Eye (tissue), 1 donor: ENCODE measurements around the gene HDAC4.

Experiments
- DNase-seq: peaks from one replicate; pipeline ENCODE4 v3.0.0-alpha.2; 2015

Gene HDAC4

GRCh38 chr2:239146011-239146641 is 254.7 kb downstream of the HDAC4 start:
- no peak for DNase-seq

GRCh38 chr2:239145601-239146000 is 255.2 kb downstream of the HDAC4 start:
- DNase-seq = no peak

DNA sequence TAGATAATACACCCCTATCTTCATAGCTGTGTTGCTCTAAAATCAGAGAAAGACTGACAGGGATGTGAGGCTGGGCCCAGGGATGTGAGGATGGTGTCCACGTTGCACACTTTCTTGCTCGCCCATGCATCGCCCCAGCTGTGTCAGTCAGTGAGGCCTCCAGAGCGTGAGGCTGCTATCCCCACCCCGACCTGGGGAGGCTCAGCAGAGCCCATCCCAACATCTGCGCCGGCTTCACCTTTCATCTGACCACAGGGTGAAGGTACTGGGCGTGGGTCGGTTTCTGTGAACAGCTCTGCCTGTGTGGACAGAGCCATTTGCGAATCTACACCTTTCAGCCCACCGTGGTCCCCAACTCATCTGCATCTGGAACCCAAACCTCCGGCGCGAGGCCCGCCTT is 255.7 kb downstream of the HDAC4 start:
- no peak for DNase-seq

GRCh38 chr2:239144713-239144999 is 256.2 kb downstream of the HDAC4 start:
- DNase-seq = no peak

DNA sequence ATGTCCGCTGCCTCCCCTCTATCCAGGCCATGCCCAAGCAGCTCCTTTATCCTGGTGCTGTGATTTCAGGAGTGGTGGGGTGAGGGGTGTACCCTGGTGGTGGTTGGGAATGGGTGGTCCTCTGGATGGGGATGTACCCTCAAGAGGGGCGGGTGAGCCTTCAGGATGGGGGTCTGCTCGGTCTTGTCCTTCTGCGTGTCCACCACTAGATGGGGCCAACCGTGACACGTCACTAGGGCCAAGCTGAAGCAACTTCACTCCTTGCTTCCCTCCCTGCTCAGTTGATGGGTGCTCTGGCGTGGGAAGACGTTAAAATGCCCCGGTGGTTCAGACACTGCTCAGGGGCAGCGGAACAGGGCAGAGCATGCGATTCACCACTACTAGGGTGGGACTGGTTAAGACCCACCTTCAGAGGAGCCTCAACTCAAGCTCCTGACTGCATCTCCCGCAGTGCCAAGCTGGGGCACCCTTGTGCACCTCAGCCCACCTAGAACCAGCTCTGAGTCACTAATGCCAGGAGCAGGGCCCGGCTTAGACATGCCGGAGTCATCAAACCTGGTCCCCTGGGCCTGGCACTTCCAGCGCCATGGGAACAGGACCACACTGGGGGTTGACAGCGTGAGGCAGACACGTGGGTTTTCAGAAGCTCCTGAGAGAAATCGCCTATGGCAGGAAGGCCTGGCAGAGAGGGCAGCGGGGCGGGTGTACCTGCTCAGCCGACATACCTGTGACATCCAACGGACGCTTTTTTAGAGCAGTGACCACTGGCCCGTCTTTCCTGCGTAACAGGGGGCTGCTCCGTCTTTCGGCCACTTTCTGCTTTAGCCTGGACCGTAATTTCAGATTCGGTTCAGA is 256.7 kb downstream of the HDAC4 start:
- DNase-seq = peak; percentile 77

GRCh38 chr2:239142806-239143205 is 258.0 kb downstream of the HDAC4 start:
- no peak for DNase-seq

GRCh38 chr2:239142296-239142695 is 258.5 kb downstream of the HDAC4 start:
- DNase-seq = no peak

DNA sequence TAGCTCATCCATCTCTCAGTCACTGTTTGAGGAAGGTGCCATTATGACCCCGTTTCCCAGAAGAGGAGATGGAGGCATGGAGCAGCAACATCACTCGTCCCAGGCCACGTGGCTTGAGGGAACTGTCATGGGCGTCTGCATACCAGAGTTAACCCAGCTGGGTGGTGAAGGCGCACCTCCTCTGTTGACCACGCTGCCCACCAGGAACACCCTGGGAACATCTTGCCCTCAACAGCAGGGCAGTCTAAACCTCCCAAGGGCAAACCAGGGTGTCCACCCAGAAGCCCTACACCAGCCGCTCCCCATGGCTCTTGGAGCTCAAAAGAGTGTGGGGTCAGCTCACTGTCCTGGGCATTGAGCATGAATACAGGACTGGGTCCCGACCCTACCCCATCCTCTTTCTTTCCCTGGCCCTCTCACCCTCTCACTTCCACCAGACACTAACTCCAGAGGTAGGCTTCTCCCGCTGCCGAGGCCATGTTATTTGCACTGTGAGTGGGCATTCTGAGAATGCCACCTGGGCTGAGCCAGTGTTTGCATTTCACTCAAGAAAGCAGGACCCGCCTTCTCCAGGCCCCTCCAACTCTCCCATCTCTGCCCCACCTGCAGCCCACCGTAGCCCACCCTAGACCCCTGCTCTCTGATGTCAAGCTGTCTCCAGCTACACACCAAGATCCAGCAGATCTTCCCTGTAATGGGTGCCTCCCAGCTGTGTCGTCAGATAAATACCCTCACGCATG is 259.6 kb downstream of the HDAC4 start:
- no peak for DNase-seq

DNA sequence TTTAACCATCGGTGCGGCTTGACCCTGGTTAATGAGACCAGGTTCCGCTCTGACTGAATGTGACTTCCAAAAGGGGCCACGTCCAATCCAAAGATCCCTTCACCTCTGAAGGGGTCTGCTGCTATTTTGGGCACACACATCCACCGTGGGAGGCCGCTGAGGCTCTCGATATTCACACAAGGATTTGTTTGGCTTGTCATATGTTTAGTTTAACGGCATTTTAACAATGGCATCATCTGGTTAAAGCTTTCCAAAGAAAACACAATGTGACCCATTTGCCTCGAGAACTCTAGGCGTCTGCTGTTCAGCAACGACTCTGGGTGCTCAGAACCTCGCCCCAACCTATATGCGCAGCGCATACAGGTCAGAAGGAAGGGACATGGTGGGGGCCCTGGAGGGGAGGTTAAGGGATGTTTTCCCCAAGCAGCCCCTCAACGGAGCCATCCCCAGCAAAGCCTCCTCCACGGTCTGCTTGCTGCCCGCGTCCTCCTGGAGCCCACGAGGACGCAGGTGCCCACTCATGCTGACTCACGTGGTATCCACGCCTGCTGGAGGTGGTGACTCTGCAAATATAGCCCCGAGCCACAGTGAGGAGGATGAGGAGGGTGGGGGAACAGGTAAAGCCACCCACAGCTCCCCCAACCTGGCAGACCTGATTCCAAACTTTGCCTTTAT is 260.3 kb downstream of the HDAC4 start:
- DNase-seq = no peak

- no peak for DNase-seq
These were observed 261.3 kb downstream of the HDAC4 start for GRCh38 chr2:239139566-239139965.

DNA sequence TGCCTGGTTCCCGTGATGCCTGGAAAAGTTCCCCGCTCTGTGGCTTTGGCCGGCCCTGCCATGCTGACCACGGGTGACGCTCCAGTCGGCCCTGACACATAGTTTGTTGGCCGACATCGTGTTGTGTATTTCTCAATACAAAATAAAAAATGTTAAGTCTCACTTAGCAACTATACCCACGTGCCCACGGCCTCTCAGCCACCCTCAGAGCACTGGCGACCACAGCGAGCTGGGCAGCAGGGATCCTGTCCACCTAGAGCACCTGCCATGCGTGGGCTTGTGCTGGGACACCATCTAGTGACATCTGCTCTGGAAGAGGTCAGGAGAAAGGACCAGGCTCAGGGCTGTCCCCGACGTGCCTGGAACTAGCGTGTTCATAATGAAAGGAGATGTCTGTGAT is 261.7 kb downstream of the HDAC4 start:
- DNase-seq = no peak

DNA sequence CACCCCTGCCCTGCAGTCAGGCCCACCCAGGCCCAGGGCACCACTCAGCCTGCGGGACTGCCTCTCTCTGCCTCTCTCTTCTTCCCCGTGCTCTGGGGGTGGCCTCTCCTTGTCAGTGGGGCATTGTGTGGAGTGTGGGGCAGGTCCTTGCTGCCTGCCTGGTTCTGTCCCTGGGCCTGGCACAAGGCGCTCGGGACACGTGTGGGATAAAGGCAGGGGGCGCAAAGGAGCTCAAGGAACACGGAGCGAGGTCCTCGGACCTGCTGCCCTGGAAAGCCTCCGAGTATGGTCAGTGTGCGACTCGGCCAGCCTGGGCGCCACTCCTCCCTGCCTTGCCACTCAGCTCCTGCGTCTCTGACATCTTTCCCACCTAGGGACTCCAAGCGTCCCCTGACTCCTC is 262.2 kb downstream of the HDAC4 start:
- no peak for DNase-seq

- no peak for DNase-seq
These were observed 262.9 kb downstream of the HDAC4 start for GRCh38 chr2:239137898-239138283.

DNA sequence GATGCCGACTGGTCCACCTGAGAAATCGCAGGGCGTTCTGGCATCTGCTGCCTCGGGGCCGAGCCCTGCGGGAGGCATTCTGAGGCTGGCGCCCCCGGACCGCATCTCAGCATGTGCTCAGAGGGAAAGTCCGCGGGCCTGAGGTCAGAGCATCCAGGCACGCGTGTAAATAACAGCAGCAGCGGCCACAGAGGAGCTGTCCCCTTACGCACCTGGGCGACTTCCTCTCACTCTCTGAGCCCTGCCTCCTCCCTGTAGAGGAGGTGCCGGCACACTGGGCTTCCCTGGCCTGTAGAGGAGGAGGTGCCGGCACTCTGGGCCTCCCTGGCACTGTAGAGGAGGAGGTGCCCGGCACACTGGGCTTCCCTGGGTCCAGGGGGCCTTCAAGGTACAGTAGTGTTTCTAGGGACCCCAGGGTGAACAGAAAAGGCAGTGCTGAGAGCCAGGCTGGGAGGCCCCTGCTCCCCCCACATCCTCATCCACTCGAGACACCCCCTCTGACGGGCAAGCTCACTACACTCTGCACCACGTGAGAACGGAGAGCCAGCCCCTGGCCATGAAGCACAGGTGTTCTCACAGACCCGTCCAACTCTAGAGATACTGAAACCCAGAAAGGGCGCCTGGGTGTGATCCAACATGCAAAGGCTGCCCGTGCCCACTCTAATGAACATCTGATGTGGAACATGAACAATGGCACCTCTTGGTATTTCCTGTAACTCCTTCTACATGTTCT is 263.5 kb downstream of the HDAC4 start:
- no peak for DNase-seq

GRCh38 chr2:239136762-239137161 is 264.1 kb downstream of the HDAC4 start:
- no peak for DNase-seq

DNA sequence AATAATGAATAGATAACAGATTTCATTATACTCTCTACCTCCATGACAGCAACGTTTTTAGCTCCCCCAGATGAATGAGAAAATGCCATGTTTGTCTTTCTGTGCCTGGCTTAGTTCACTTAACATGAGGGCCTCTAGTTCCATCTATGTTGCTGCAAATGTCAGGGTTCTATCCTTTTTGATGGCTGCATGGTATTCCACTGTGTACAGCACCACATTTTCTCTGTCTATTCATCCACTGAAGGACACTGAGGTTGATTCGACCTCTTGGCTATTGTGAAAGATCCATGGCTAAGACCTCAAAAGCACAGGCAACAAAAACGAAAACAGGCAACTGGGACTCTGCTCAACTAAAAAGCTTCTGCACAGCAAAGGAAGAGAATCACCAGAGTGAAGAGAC is 264.6 kb downstream of the HDAC4 start:
- DNase-seq = no peak

GRCh38 chr2:239135531-239135930 is 265.3 kb downstream of the HDAC4 start:
- DNase-seq = no peak

DNA sequence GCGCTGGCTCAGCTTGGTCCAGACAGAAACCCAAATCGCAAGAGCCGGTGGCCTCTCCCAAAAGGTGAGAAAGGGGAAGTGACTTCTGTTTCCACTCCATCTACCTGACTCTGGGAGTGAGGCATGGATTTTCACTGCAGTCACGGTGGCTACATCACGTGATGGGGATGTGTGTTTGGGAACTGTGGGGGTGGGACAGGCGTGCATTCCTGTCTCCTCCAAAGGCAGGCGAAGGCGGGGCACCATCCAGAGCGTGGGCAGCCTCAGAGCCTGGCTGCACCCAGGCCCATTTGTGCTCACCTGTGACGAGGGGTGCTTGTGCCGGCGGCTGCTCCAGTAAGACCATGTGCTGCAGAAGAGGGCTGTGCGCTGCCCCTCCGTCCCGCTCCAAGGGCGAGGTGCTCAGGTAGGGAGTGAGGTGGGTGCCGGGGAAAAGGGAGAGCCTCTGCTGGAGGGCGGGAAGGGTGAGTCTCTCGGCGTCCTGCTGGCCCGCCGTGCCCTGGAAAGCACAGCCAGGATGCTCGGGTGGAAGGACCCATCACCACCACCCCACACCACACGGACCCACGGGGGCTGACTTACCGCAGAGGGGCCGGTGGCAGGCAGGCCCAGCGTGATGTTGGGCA is 266.8 kb downstream of the HDAC4 start:
- DNase-seq = no peak

GRCh38 chr2:239132786-239133185 is 268.0 kb downstream of the HDAC4 start:
- no peak for DNase-seq

GRCh38 chr2:239132156-239132709 is 268.6 kb downstream of the HDAC4 start:
- no peak for DNase-seq

DNA sequence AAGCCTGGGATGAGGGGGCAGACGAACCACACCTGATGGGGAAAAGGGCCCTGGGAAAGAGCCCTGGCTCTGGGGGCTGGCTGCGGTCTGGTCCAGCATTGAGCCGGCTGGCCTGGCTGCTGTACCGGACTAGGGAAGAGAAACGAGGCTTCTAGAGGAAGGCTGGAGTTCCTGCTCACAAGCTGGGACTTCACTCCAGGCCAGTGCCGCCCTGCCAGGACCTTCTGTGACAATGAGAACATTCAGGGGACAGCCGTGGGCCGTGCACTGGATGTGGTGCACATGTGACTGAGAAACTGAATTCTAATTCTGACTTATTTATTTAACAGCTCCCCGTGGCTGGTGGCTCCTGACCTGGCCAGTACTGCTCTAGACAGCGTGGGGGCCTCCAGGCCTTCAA is 269.3 kb downstream of the HDAC4 start:
- DNase-seq = no peak

DNA sequence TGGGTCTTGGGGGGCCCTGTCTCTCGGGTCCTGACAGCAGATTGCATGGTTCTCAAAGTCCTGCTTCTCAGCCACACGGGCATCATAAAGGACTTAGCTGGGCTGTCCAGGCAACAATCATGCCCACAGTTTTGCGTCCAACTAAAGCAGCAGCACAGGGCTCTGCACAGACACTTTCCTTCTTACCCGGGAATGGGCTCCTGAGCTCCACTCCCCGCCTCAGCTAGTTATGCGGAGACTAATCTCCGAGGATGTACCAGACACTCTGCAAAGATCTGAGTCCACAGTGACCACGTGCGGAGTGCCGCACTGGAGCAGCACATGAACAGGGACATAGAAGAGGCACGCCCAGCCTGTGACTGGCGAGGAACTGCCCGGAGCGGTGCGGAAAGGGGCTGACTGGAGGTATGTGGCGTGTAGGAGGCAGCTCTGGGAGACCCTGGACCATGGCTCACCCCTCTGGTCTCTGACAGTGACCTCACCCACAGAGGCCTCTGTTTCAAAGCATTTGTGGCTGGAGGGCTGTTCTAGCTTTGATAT is 270.0 kb downstream of the HDAC4 start:
- DNase-seq = no peak
